GM12878 (cell line): Measurements from ENCODE around the gene LUZP2. TPM values are rescaled to one million over a fixed set of nuclear protein-coding genes. Genes with fewer than 3 reads are reported as not detected.

Source experiments
- ATAC-seq: fragments of 200-7000 bp; cut with Tn5 transposase; 3 replicates; pipeline ENCODE4 v1.9.1; 2020; ENCODE audit warnings: mild to moderate bottlenecking, moderate library complexity
- BruUV-seq: library from RNA; stranded (reverse); fragments of 400-500 nt; replicated peaks from 2 replicates; lab custom pipeline; 2021; lab: Mats Ljungman, UMichigan
- CTCF ChIA-PET: fragments of 300-600 bp; sonication (Branson Sonifier 250); formaldehyde crosslinking; extraction: SDS; loops from one replicate; lab custom pipeline; 2021; ENCODE audit warnings: inconsistent platforms; lab: Yijun Ruan, JAX
- POLR2A ChIA-PET: fragments of 350-600 bp; formaldehyde crosslinking; extraction: SDS; loops from one replicate; lab custom pipeline; 2021; ENCODE audit warnings: inconsistent platforms; lab: Charles Lee
- RAD21 ChIA-PET: fragments of 300-600 bp; sonication (Branson Sonifier 250); formaldehyde crosslinking; loops from one replicate; lab custom pipeline; 2023; ENCODE audit warnings: antibody characterized with exemption; ENCODE audit not compliant: unreplicated experiment; lab: Charles Lee
- SMC1A ChIA-PET: fragments of 300-600 bp; sonication (Branson Sonifier 250); formaldehyde crosslinking; loops from one replicate; lab custom pipeline; 2023; ENCODE audit not compliant: unreplicated experiment, uncharacterized antibody; lab: Charles Lee
- DNase-seq: peaks from one replicate; pipeline ENCODE4 v3.0.0-alpha.2; 2011; ENCODE audit warnings: low read depth, low spot score
- FAIRE-seq: peaks from 3 replicates; lab custom pipeline; 2011; peaks lifted over from hg19 to GRCh38; lab: Jason Lieb, UNC
- H2AFZ ChIP-seq: 2 replicates; pipeline ENCODE4 v1.6.0; 2011; ENCODE audit warnings: low read depth, low read length, control low read depth; ENCODE audit not compliant: control insufficient read depth
- H3K27ac ChIP-seq: 2 replicates; pipeline ENCODE4 v1.5.1; 2011; ENCODE audit warnings: control low read depth; ENCODE audit not compliant: control insufficient read depth, insufficient read depth
- H3K27me3 ChIP-seq, 2 experiments: replicated peaks in 1 of 2; 2 replicates each; pipeline versions ENCODE4 v1.6.0 to v1.6.1; 2011; ENCODE audit warnings: low read length in 1 of 2; ENCODE audit not compliant: control insufficient read depth in 2 of 2, insufficient read depth in 2 of 2
- H3K36me3 ChIP-seq, 2 experiments: 2 replicates each; pipeline ENCODE4 v1.5.1; 2011; ENCODE audit warnings: low read length in 1 of 2; ENCODE audit not compliant: control insufficient read depth in 2 of 2, insufficient read depth in 2 of 2
- H3K4me1 ChIP-seq: 2 replicates; pipeline ENCODE4 v1.6.1; 2011; ENCODE audit warnings: mild to moderate bottlenecking, low read length, moderate library complexity, mixed read lengths; ENCODE audit not compliant: control insufficient read depth, insufficient read depth
- H3K4me2 ChIP-seq: 2 replicates; pipeline ENCODE4 v1.6.0; 2011; ENCODE audit warnings: control low read depth; ENCODE audit not compliant: control insufficient read depth, insufficient read depth
- H3K4me3 ChIP-seq: fragments of 200-600 bp; sonication (generic); 2 replicates; pipeline ENCODE4 v1.5.1; 2016
- H3K79me2 ChIP-seq: 2 replicates; pipeline ENCODE4 v1.6.0; 2011; ENCODE audit warnings: low read length; ENCODE audit not compliant: control insufficient read depth, insufficient read depth
- H3K9ac ChIP-seq: 2 replicates; pipeline ENCODE4 v1.8.0; 2011; ENCODE audit warnings: low read length, control low read depth, mixed read lengths; ENCODE audit not compliant: control insufficient read depth, insufficient read depth
- H3K9me3 ChIP-seq: replicated peaks from 3 replicates; pipeline ENCODE4 v1.5.1; 2011; ENCODE audit warnings: mild to moderate bottlenecking, low read length; ENCODE audit not compliant: control insufficient read depth, insufficient read depth
- H4K20me1 ChIP-seq: 2 replicates; pipeline ENCODE4 v1.6.0; 2011; ENCODE audit not compliant: control insufficient read depth, insufficient read depth
- ATF7 ChIP-seq: fragments of 450-650 bp; IDR thresholded peaks from 2 replicates; pipeline ENCODE4 v1.6.1; 2016; ENCODE audit warnings: low read depth, mild to moderate bottlenecking
- KLF5 ChIP-seq: fragments of 450-650 bp; IDR thresholded peaks from 2 replicates; pipeline ENCODE4 v1.6.1; 2014; ENCODE audit warnings: mild to moderate bottlenecking; ENCODE audit not compliant: partially characterized antibody
- PML ChIP-seq: IDR thresholded peaks from 2 replicates; pipeline ENCODE4 v1.6.1; 2012; ENCODE audit warnings: low read length, inconsistent platforms
- RAD21 ChIP-seq: IDR thresholded peaks from 2 replicates; pipeline ENCODE4 v1.6.1; 2011; ENCODE audit warnings: mild to moderate bottlenecking, low read depth, low read length, moderate library complexity; ENCODE audit not compliant: insufficient read depth
- SREBF1 ChIP-seq: IDR thresholded peaks from 2 replicates; pipeline ENCODE4 v1.6.1; 2012; ENCODE audit warnings: mild to moderate bottlenecking, low read length
- SREBF2 ChIP-seq: IDR thresholded peaks from 2 replicates; pipeline ENCODE4 v1.6.1; 2012; ENCODE audit warnings: mild to moderate bottlenecking, low read length
- SUPT20H ChIP-seq: IDR thresholded peaks from 2 replicates; pipeline ENCODE4 v1.6.1; 2011; ENCODE audit warnings: low read depth, mild to moderate bottlenecking, low read length, moderate library complexity, borderline replicate concordance; ENCODE audit not compliant: control insufficient read depth
- TCF3 ChIP-seq: IDR thresholded peaks from 2 replicates; pipeline ENCODE4 v1.6.1; 2012; ENCODE audit warnings: low read depth, mild to moderate bottlenecking, low read length, borderline replicate concordance; ENCODE audit not compliant: insufficient read depth
- in situ Hi-C: fragments of 300-500 bp; cut with MboI; formaldehyde crosslinking; loops from 9 replicates; pipeline ENCODE4 v1.14.3; 2018; ENCODE audit warnings: mixed read lengths
- intact Hi-C: fragments of 100-400 bp; cut with micrococcal nuclease; formaldehyde crosslinking; loops from one replicate; pipeline ENCODE4 v1.14.2; 2022; ENCODE audit not compliant: unreplicated experiment
- polyA plus RNA-seq, 11 experiments: library from polyadenylated mRNA; depleted of rRNA in 4 of 11; unstranded in 6 of 11; stranded (reverse) in 5 of 11; fragments of >200 nt; fragmentation: Nextera tagmentation in 4 of 11; fragmentation: Illumina TruSeq in 1 of 11; extraction: Ambion mirVana in 4 of 11; extraction: Trizol in 1 of 11; gene quantifications; 1 replicate in 1 of 11; 2 replicates in 10 of 11; pipeline versions ENCODE4 v1.2.1 to v1.2.3, GENCODE V29; 2011 to 2016; ENCODE audit warnings: inconsistent platforms in 2 of 11, missing spikeins in 2 of 11, low read depth in 1 of 11
- total RNA-seq, 4 experiments: library from RNA; depleted of rRNA in 3 of 4; stranded (reverse); fragments of >200 nt in 3 of 4; fragmentation: Illumina TruSeq in 1 of 4; extraction: Trizol in 1 of 4; gene quantifications; 2 replicates each; pipeline versions ENCODE4 v1.2.1 to v1.2.3, GENCODE V29; 2013 to 2021
- TF ChIP-seq, protein P1 (sequence below): fragments of 450-650 bp; IDR thresholded peaks from 2 replicates; pipeline ENCODE4 v1.6.1; 2016; ENCODE audit warnings: mild to moderate bottlenecking
- TF ChIP-seq, protein P2 (sequence below): fragments of 450-650 bp; IDR thresholded peaks from 2 replicates; pipeline ENCODE4 v1.6.1; 2017; ENCODE audit warnings: mild to moderate bottlenecking, moderate library complexity
- TF ChIP-seq, protein P3 (sequence below): fragments of 450-650 bp; formaldehyde crosslinking; IDR thresholded peaks from 2 replicates; pipeline ENCODE4 v1.4.0; 2020; ENCODE audit warnings: mild to moderate bottlenecking, moderate library complexity
- TF ChIP-seq, protein P4 (sequence below): fragments of 450-650 bp; IDR thresholded peaks from 2 replicates; pipeline ENCODE4 v1.6.1; 2017; ENCODE audit warnings: low read depth, mild to moderate bottlenecking, moderate library complexity

LUZP2 gene
- total and polyA plus RNA-seq, 10 of the 15 experiments (the other 5 are each of a cell fraction or from before 2014, with no cell fraction given): not detected

DNA sequence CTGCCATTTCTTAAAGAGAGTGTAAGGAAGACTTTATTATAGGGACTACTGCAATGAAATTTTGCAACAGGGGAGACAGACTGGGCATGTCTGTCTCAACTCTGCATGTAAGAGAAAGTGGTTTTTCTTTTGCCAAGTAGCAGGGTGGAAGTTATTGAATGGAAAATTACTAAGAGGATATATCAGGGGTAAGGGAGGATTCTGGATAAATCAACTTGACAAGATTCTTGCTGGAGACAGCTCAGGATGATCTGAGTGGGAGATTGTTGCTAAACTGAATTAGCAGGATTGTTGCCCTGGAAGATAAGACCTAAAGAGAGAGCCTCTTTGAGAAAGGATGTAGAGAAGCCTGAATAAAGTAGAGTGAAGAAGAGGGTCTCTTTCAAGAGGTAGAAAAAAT lies 145.8 kb downstream of the LUZP2 start:
- Histone ChIP-seq H3K4me3 (no peak overlapping the region), H2AFZ (no peak overlapping the region), H4K20me1 (no peaks in the 10 kb centered on the region), H3K9me3 (no peaks in the 10 kb centered on the region), H3K9ac (no peak overlapping the region), H3K4me2 (no peak overlapping the region), H3K36me3 (no peaks in the 10 kb centered on the region), H3K27ac (no peak overlapping the region), H3K4me1 (no peaks in the 10 kb centered on the region), H3K79me2 (no peaks in the 10 kb centered on the region), H3K27me3 (no peaks in the 10 kb centered on the region)
- DNase-seq (no peak), FAIRE-seq (no peak), ATAC-seq (no peak)
- RAD21 ChIA-PET: no interaction called here
- in situ Hi-C loops: no loop called here
- CTCF ChIA-PET: no interaction called here
- SMC1A ChIA-PET: no interaction called here
- POLR2A ChIA-PET: no interaction called here
- intact Hi-C loops: no loop called here
- BruUV-seq: no TSS peak
- TF ChIP-seq SREBF1: no peak
- TF ChIP-seq, protein P1, sequence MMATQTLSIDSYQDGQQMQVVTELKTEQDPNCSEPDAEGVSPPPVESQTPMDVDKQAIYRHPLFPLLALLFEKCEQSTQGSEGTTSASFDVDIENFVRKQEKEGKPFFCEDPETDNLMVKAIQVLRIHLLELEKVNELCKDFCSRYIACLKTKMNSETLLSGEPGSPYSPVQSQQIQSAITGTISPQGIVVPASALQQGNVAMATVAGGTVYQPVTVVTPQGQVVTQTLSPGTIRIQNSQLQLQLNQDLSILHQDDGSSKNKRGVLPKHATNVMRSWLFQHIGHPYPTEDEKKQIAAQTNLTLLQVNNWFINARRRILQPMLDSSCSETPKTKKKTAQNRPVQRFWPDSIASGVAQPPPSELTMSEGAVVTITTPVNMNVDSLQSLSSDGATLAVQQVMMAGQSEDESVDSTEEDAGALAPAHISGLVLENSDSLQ: no peak
- TF ChIP-seq, protein P2, sequence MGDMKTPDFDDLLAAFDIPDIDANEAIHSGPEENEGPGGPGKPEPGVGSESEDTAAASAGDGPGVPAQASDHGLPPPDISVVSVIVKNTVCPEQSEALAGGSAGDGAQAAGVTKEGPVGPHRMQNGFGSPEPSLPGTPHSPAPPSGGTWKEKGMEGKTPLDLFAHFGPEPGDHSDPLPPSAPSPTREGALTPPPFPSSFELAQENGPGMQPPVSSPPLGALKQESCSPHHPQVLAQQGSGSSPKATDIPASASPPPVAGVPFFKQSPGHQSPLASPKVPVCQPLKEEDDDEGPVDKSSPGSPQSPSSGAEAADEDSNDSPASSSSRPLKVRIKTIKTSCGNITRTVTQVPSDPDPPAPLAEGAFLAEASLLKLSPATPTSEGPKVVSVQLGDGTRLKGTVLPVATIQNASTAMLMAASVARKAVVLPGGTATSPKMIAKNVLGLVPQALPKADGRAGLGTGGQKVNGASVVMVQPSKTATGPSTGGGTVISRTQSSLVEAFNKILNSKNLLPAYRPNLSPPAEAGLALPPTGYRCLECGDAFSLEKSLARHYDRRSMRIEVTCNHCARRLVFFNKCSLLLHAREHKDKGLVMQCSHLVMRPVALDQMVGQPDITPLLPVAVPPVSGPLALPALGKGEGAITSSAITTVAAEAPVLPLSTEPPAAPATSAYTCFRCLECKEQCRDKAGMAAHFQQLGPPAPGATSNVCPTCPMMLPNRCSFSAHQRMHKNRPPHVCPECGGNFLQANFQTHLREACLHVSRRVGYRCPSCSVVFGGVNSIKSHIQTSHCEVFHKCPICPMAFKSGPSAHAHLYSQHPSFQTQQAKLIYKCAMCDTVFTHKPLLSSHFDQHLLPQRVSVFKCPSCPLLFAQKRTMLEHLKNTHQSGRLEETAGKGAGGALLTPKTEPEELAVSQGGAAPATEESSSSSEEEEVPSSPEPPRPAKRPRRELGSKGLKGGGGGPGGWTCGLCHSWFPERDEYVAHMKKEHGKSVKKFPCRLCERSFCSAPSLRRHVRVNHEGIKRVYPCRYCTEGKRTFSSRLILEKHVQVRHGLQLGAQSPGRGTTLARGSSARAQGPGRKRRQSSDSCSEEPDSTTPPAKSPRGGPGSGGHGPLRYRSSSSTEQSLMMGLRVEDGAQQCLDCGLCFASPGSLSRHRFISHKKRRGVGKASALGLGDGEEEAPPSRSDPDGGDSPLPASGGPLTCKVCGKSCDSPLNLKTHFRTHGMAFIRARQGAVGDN: no peak
- TF ChIP-seq PML: no peak
- TF ChIP-seq, protein P3, sequence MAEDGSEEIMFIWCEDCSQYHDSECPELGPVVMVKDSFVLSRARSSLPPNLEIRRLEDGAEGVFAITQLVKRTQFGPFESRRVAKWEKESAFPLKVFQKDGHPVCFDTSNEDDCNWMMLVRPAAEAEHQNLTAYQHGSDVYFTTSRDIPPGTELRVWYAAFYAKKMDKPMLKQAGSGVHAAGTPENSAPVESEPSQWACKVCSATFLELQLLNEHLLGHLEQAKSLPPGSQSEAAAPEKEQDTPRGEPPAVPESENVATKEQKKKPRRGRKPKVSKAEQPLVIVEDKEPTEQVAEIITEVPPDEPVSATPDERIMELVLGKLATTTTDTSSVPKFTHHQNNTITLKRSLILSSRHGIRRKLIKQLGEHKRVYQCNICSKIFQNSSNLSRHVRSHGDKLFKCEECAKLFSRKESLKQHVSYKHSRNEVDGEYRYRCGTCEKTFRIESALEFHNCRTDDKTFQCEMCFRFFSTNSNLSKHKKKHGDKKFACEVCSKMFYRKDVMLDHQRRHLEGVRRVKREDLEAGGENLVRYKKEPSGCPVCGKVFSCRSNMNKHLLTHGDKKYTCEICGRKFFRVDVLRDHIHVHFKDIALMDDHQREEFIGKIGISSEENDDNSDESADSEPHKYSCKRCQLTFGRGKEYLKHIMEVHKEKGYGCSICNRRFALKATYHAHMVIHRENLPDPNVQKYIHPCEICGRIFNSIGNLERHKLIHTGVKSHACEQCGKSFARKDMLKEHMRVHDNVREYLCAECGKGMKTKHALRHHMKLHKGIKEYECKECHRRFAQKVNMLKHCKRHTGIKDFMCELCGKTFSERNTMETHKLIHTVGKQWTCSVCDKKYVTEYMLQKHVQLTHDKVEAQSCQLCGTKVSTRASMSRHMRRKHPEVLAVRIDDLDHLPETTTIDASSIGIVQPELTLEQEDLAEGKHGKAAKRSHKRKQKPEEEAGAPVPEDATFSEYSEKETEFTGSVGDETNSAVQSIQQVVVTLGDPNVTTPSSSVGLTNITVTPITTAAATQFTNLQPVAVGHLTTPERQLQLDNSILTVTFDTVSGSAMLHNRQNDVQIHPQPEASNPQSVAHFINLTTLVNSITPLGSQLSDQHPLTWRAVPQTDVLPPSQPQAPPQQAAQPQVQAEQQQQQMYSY (CRISPR knock-in tag): no peak
- no peak for TF ChIP-seq TCF3
- no peak for TF ChIP-seq SUPT20H
- no peak for TF ChIP-seq RAD21
- TF ChIP-seq SREBF2: no peak
- no peak for TF ChIP-seq KLF5
- TF ChIP-seq ATF7: no peak
- TF ChIP-seq, protein P4, sequence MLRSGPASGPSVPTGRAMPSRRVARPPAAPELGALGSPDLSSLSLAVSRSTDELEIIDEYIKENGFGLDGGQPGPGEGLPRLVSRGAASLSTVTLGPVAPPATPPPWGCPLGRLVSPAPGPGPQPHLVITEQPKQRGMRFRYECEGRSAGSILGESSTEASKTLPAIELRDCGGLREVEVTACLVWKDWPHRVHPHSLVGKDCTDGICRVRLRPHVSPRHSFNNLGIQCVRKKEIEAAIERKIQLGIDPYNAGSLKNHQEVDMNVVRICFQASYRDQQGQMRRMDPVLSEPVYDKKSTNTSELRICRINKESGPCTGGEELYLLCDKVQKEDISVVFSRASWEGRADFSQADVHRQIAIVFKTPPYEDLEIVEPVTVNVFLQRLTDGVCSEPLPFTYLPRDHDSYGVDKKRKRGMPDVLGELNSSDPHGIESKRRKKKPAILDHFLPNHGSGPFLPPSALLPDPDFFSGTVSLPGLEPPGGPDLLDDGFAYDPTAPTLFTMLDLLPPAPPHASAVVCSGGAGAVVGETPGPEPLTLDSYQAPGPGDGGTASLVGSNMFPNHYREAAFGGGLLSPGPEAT: no peak
